Measurements from ENCODE around the gene TNRC6A. TPM values are rescaled to one million over a fixed set of nuclear protein-coding genes. Genes with fewer than 3 reads are reported as not detected.
A peak's percentile ranks its signal among the peaks of the same experiment; 100 is the strongest.

Gene TNRC6A
- total RNA-seq, 3 donors from 2014 or later: 49.3 to 84.9 (median 59.6) TPM

DNA sequence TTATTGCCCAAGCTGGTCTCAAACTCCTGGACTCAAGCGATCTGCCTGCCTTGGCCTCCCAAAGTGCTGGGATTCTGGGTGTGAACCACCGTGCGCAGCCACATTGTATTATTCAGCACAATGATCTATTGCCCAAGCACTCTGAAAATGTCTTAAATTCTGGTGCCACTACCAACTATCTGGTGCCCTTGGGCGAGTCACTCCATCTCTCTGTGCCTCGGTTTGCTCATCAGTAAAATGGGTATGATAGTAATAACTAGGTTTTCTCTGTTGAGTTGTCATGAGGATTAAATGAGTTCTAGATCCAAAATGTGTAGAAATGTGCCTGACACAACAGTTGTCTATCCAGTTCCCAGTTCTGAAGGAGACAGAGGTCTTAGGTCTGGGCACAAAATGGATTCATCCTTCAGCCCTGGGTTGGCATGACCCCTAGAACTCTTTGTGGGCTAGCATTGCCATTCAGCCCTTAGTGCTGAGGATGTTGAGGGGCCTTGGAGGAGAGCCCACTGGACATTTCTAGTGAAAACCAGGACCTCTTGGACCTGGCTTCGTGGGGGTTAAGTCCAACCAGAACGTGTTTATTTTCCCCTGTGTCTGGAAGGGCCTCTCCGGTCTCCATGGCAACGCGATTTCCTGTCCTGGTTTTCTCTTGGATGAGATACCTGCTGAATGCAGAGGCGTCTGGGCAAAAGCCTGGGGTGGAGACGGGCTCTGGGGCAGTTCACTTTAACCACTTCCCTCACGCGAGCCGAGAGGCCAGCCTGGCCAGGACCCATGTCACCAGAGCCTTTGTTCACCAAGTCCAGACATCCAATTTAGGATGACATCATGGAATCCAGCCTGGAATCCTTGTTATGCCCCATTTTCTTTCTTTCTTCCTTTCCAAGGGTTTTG is 43.7 kb upstream of the TNRC6A start:
- Histone ChIP-seq H3K36me3 (no peaks in the 10 kb centered on the region), H3K9me3 (no peaks in the 10 kb centered on the region), H3K27me3 (no peaks in the 10 kb centered on the region), H3K27ac (peak overlapping the region; percentile 34 to 41), H3K4me3 (peak overlapping the region in 1 of 3 donors; percentile 7), H3K4me1 (peaks cover 0 to 3% of the 10 kb centered on the region in 2 donors)
- peak in 1 of 2 donors; percentile 56 for DNase-seq (ENCODE audit: low spot score in 2 of 2)
- intact Hi-C loops (cut with DNase I; ENCODE audit: low total_unique reads): no loop called here
- no peak for TF ChIP-seq POLR2A (IDR thresholded peaks at IDR 0.05)
- no peak for TF ChIP-seq POLR2AphosphoS5 (IDR thresholded peaks at IDR 0.05)
- TF ChIP-seq, protein P1, sequence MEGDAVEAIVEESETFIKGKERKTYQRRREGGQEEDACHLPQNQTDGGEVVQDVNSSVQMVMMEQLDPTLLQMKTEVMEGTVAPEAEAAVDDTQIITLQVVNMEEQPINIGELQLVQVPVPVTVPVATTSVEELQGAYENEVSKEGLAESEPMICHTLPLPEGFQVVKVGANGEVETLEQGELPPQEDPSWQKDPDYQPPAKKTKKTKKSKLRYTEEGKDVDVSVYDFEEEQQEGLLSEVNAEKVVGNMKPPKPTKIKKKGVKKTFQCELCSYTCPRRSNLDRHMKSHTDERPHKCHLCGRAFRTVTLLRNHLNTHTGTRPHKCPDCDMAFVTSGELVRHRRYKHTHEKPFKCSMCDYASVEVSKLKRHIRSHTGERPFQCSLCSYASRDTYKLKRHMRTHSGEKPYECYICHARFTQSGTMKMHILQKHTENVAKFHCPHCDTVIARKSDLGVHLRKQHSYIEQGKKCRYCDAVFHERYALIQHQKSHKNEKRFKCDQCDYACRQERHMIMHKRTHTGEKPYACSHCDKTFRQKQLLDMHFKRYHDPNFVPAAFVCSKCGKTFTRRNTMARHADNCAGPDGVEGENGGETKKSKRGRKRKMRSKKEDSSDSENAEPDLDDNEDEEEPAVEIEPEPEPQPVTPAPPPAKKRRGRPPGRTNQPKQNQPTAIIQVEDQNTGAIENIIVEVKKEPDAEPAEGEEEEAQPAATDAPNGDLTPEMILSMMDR (IDR thresholded peaks at IDR 0.05): no peak

DNA sequence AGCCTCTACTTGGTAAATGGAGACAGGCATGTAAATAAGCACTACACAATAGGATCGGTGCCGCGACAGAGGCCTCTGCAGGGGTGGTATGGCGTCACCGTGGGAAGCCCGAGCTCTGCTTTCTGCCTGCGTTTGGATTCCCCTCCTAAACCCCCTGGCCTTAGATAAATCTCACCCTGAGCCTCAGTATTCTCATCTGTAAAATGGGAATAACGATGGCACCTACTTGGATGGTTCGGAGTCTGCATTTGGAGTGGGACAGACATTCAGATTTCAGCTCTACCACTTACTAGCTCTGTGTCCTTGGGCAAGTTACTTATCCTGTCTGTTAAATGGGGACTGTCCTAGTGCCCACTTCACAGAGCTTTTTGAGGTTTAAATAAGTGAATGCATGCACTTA is 42.8 kb upstream of the TNRC6A start:
- Histone ChIP-seq H3K4me1 (peaks cover 0 to 3% of the 10 kb centered on the region in 2 donors), H3K27ac (peak overlapping the region in 1 of 2 donors; percentile 34), H3K9me3 (no peaks in the 10 kb centered on the region), H3K4me3 (no peak overlapping the region), H3K27me3 (no peaks in the 10 kb centered on the region), H3K36me3 (no peaks in the 10 kb centered on the region)
- DNase-seq (ENCODE audit: low spot score in 2 of 2): no peak
- intact Hi-C loops (cut with DNase I; ENCODE audit: low total_unique reads): no loop called here
- TF ChIP-seq POLR2A (IDR thresholded peaks at IDR 0.05): no peak
- TF ChIP-seq POLR2AphosphoS5 (IDR thresholded peaks at IDR 0.05): no peak
- TF ChIP-seq, protein P1 (IDR thresholded peaks at IDR 0.05): no peak

DNA sequence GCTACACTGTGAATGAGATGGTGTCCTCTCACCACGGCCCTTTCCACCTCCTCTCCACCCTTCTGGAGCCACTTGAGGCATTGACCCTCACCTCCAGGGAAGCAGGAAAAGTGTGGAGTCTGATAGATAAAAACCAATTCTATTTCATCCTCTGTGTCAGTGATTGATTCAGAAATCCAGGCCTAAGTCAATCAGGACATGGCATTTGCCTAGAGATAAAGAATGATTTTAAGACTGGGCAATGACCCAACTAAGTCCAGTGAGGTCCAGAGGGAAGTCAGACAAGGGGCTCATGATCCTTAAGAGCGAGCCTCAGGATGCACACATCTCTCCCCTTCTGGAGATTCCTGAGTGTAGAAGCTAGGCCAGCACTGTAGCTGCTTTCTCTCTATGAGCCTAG is 41.1 kb upstream of the TNRC6A start:
- no peak overlapping the region for H3K4me3 ChIP-seq
- H3K27ac ChIP-seq: no peak overlapping the region
- no peak for DNase-seq (ENCODE audit: low spot score in 2 of 2)
- TF ChIP-seq POLR2A (IDR thresholded peaks at IDR 0.05) (no peak), POLR2AphosphoS5 (IDR thresholded peaks at IDR 0.05) (no peak)
- TF ChIP-seq, protein P1 (IDR thresholded peaks at IDR 0.05): no peak
- no peaks in the 10 kb centered on the region for H3K36me3 ChIP-seq
- intact Hi-C loops (cut with DNase I; ENCODE audit: low total_unique reads): no loop called here
- no peaks in the 10 kb centered on the region for H3K9me3 ChIP-seq
- peaks cover 0 to 3% of the 10 kb centered on the region in 2 donors for H3K4me1 ChIP-seq
- no peaks in the 10 kb centered on the region for H3K27me3 ChIP-seq

DNA sequence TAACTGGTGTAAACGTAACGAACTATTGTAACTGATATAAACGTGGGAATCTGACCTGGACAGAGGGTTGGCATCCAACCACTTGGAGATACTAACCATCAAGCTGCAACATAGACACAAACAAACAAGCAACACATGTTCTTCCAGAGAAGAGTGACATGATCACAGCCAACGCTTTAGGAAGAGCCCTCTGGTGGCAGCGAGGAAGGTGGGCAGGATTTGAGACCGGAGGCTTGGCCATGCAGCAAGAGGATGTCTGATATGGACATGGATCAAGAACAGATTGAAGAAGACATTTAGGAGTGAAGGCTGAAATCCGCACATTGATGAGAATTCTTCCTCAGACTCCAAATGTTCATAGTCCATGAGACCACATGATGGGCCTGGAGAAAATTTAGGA is 40.3 kb upstream of the TNRC6A start:
- Histone ChIP-seq H3K4me1 (peaks cover 0 to 3% of the 10 kb centered on the region in 2 donors), H3K27me3 (no peaks in the 10 kb centered on the region), H3K4me3 (no peak overlapping the region), H3K9me3 (no peaks in the 10 kb centered on the region), H3K36me3 (no peaks in the 10 kb centered on the region), H3K27ac (no peak overlapping the region)
- TF ChIP-seq POLR2A (IDR thresholded peaks at IDR 0.05): no peak
- TF ChIP-seq, protein P1 (IDR thresholded peaks at IDR 0.05): peak in 1 of 3 donors; percentile 37
- TF ChIP-seq POLR2AphosphoS5 (IDR thresholded peaks at IDR 0.05): no peak
- intact Hi-C loops (cut with DNase I; ENCODE audit: low total_unique reads): no loop called here
- no peak for DNase-seq (ENCODE audit: low spot score in 2 of 2)

DNA sequence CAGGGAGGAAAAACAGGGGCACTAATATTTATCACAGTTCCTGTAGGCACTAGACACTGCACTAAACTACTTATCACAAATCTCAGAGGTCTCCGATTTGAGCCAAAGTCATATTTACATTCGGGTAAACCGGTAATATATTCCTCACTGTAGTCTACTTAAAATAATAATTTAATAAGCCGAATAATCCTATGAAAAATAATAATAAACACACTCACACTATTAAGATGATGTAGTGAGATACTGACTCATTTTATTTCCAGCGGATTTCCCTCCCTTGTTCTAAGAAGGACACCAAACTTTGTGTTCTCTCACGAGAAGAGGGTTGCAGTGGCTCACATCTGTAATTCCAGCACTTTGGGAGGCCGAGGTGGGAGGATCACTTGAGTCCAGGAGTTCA is 36.6 kb upstream of the TNRC6A start:
- no peaks in the 10 kb centered on the region for H3K4me1 ChIP-seq
- H3K4me3 ChIP-seq: no peak overlapping the region
- no peaks in the 10 kb centered on the region for H3K36me3 ChIP-seq
- no peak overlapping the region for H3K27ac ChIP-seq
- no peak for DNase-seq (ENCODE audit: low spot score in 2 of 2)
- intact Hi-C loops (cut with DNase I; ENCODE audit: low total_unique reads): no loop called here
- no peaks in the 10 kb centered on the region for H3K9me3 ChIP-seq
- no peaks in the 10 kb centered on the region for H3K27me3 ChIP-seq
- TF ChIP-seq POLR2A (IDR thresholded peaks at IDR 0.05) (no peak), POLR2AphosphoS5 (IDR thresholded peaks at IDR 0.05) (no peak)
- TF ChIP-seq, protein P1 (IDR thresholded peaks at IDR 0.05): no peak

Measured in breast epithelium (tissue), 4 donors.